PC-9 (cell line): ENCODE results near the gene GH1.
"Not testable (repeated sequence)": the region's sequence is repeated elsewhere in the genome, so short reads cannot be mapped to it uniquely, and the experiment has no call there.

Experiments used
- CTCF ChIP-seq: fragments of 200-600 bp; sonication (generic); conservative IDR thresholded peaks from 2 replicates; pipeline ENCODE4 v1.6.1; 2017; ENCODE audit warnings: mixed run types, antibody characterized with exemption, mild to moderate bottlenecking, moderate library complexity
- EZH2 ChIP-seq: fragments of 200-600 bp; sonication (generic); IDR thresholded peaks from 2 replicates; pipeline ENCODE4 v1.8.0; 2017; ENCODE audit warnings: antibody characterized with exemption, low read depth

- not testable (repeated sequence) for TF ChIP-seq CTCF, EZH2
Observed at GRCh38 chr17:63904796-63905195, 13.8 kb downstream of the GH1 start.
